Naive B cell (primary cell): ENCODE data around the gene SDHB. TPM values are rescaled to one million over a fixed set of nuclear protein-coding genes. Genes with fewer than 3 reads are reported as not detected.

ENCODE experiments used
- ATAC-seq, 2 donors: fragments of 150-1000 bp; cut with Tn5 transposase; 2 replicates each; pipeline ENCODE4 v1.10.0; 2021; ENCODE audit warnings: low read depth in 2 of 2, mild to moderate bottlenecking in 2 of 2, moderate library complexity in 2 of 2
- DNase-seq: peaks from one replicate; pipeline ENCODE4 v3.0.0; 2022
- H3K27ac Mint-ChIP-seq, 6 donors: one replicate each; pipeline ENCODE4 v1.8.0; 2020 to 2022; ENCODE audit warnings: mild to moderate bottlenecking in 6 of 6, mixed read lengths in 6 of 6, moderate library complexity in 5 of 6, inconsistent platforms in 2 of 6
- H3K27me3 Mint-ChIP-seq, 3 donors: one replicate each; pipeline ENCODE4 v1.8.0; 2021 to 2022; ENCODE audit warnings: mixed read lengths in 3 of 3, mild to moderate bottlenecking in 1 of 3
- H3K36me3 Mint-ChIP-seq, 2 donors: one replicate each; pipeline ENCODE4 v1.8.0; 2020 to 2022; ENCODE audit warnings: mixed read lengths in 2 of 2, inconsistent platforms in 1 of 2, mild to moderate bottlenecking in 1 of 2
- H3K4me1 Mint-ChIP-seq, 3 donors: one replicate each; pipeline ENCODE4 v1.8.0; 2020 to 2022; ENCODE audit warnings: mixed read lengths in 3 of 3, inconsistent platforms in 1 of 3, mild to moderate bottlenecking in 1 of 3, moderate library complexity in 1 of 3
- H3K4me3 Mint-ChIP-seq, 8 donors: one replicate each; pipeline ENCODE4 v1.8.0; 2020 to 2022; ENCODE audit warnings: mild to moderate bottlenecking in 8 of 8, mixed read lengths in 8 of 8, moderate library complexity in 8 of 8, inconsistent platforms in 2 of 8
- H3K9me3 Mint-ChIP-seq, 7 donors: one replicate each; pipeline ENCODE4 v1.8.0; 2020 to 2022; ENCODE audit warnings: mixed read lengths in 7 of 7, mild to moderate bottlenecking in 5 of 7, inconsistent platforms in 2 of 7, moderate library complexity in 1 of 7
- polyA plus RNA-seq, 6 donors: library from polyadenylated mRNA; unstranded; fragments of 300-500 nt; fragmentation: Illumina TruSeq; gene quantifications; one replicate each; pipeline ENCODE4 v1.2.3, GENCODE V29; 2021; ENCODE audit warnings: low read depth in 6 of 6

The SDHB gene
- polyA plus RNA-seq, 6 donors from 2014 or later, result 133 to 248 (median 150) TPM

GRCh38 chr1:17086751-17087150, 32.9 kb upstream of the SDHB start:
- H3K36me3 Mint-ChIP-seq, result no peaks in the 10 kb centered on the region

GRCh38 chr1:17084787-17085186, 31.0 kb upstream of the SDHB start:
- no peaks in the 10 kb centered on the region for H3K9me3 Mint-ChIP-seq
- H3K27me3 Mint-ChIP-seq, result peaks cover 0 to 4% (median 0%) of the 10 kb centered on the region in 3 donors
- no peaks in the 10 kb centered on the region for H3K4me1 Mint-ChIP-seq
- H3K27ac Mint-ChIP-seq, result no peak overlapping the region
- DNase-seq, result no peak
- H3K36me3 Mint-ChIP-seq, result no peaks in the 10 kb centered on the region
- H3K4me3 Mint-ChIP-seq, result no peak overlapping the region
- no peak for ATAC-seq

More at GRCh38 chr1:17086751-17087150, 32.9 kb upstream of the SDHB start:
- no peak for DNase-seq
- peaks cover 0 to 2% (median 0%) of the 10 kb centered on the region in 7 donors for H3K9me3 Mint-ChIP-seq
- H3K4me3 Mint-ChIP-seq, result no peak overlapping the region
- H3K27me3 Mint-ChIP-seq, result peaks cover 0 to 4% (median 0%) of the 10 kb centered on the region in 3 donors
- ATAC-seq, result no peak
- H3K27ac Mint-ChIP-seq, result no peak overlapping the region
- H3K4me1 Mint-ChIP-seq, result no peaks in the 10 kb centered on the region

GRCh38 chr1:17082761-17083160, 28.9 kb upstream of the SDHB start:
- no peak for ATAC-seq
- Mint-ChIP-seq H3K4me1 (no peaks in the 10 kb centered on the region), H3K9me3 (no peaks in the 10 kb centered on the region), H3K27me3 (peaks cover 0 to 4% (median 0%) of the 10 kb centered on the region in 3 donors), H3K4me3 (no peak overlapping the region), H3K36me3 (no peaks in the 10 kb centered on the region), H3K27ac (no peak overlapping the region)
- no peak for DNase-seq

GRCh38 chr1:17081439-17081838, 27.6 kb upstream of the SDHB start:
- ATAC-seq (no peak), DNase-seq (no peak)
- no peaks in the 10 kb centered on the region for H3K36me3 Mint-ChIP-seq
- H3K27ac Mint-ChIP-seq, result no peak overlapping the region
- H3K4me3 Mint-ChIP-seq, result no peak overlapping the region
- no peaks in the 10 kb centered on the region for H3K4me1 Mint-ChIP-seq
- peaks cover 0 to 12% (median 0%) of the 10 kb centered on the region in 3 donors for H3K27me3 Mint-ChIP-seq
- H3K9me3 Mint-ChIP-seq, result no peaks in the 10 kb centered on the region

- Mint-ChIP-seq H3K9me3 (no peaks in the 10 kb centered on the region), H3K4me3 (no peak overlapping the region), H3K27ac (no peak overlapping the region), H3K4me1 (no peaks in the 10 kb centered on the region), H3K36me3 (no peaks in the 10 kb centered on the region), H3K27me3 (peaks cover 0 to 12% (median 0%) of the 10 kb centered on the region in 3 donors)
- DNase-seq, result no peak
- ATAC-seq, result no peak
Observed at GRCh38 chr1:17080880-17081279, 27.0 kb upstream of the SDHB start.

GRCh38 chr1:17080085-17080759, 26.4 kb upstream of the SDHB start:
- Mint-ChIP-seq H3K27ac (no peak overlapping the region), H3K36me3 (peaks cover 0 to 6% of the 10 kb centered on the region in 2 donors), H3K9me3 (peaks cover 0 to 5% (median 3%) of the 10 kb centered on the region in 7 donors), H3K4me1 (no peaks in the 10 kb centered on the region), H3K27me3 (peaks cover 0 to 12% (median 0%) of the 10 kb centered on the region in 3 donors), H3K4me3 (no peak overlapping the region)
- DNase-seq (no peak), ATAC-seq (no peak)

- no peak overlapping the region for H3K27ac Mint-ChIP-seq
- no peak overlapping the region for H3K4me3 Mint-ChIP-seq
- H3K9me3 Mint-ChIP-seq, result peaks cover 0 to 8% (median 3%) of the 10 kb centered on the region in 7 donors
- ATAC-seq, result no peak
- no peaks in the 10 kb centered on the region for H3K4me1 Mint-ChIP-seq
- peaks cover 0 to 7% of the 10 kb centered on the region in 2 donors for H3K36me3 Mint-ChIP-seq
- DNase-seq, result no peak
- H3K27me3 Mint-ChIP-seq, result peaks cover 0 to 12% (median 0%) of the 10 kb centered on the region in 3 donors
Observed at GRCh38 chr1:17078991-17079868, 25.4 kb upstream of the SDHB start.

- ATAC-seq (no peak), DNase-seq (no peak)
- Mint-ChIP-seq H3K27ac (peak overlapping the region in 1 of 6 donors; percentile 33), H3K4me1 (no peaks in the 10 kb centered on the region), H3K27me3 (peaks cover 0 to 15% (median 0%) of the 10 kb centered on the region in 3 donors), H3K4me3 (no peak overlapping the region), H3K9me3 (peaks cover 0 to 8% (median 3%) of the 10 kb centered on the region in 7 donors), H3K36me3 (peaks cover 0 to 7% of the 10 kb centered on the region in 2 donors)
Observed at GRCh38 chr1:17075470-17076255, 21.8 kb upstream of the SDHB start.

- Mint-ChIP-seq H3K27ac (no peak overlapping the region), H3K4me3 (no peak overlapping the region)
Observed at GRCh38 chr1:17071794-17072193, 18.0 kb upstream of the SDHB start.

GRCh38 chr1:17070163-17070525, 16.3 kb upstream of the SDHB start:
- ATAC-seq (no peak), DNase-seq (no peak)
- Mint-ChIP-seq H3K4me3 (no peak overlapping the region), H3K36me3 (peaks cover 0 to under 1% of the 10 kb centered on the region in 2 donors), H3K27me3 (peaks cover 5 to 7% (median 6%) of the 10 kb centered on the region in 3 donors), H3K4me1 (no peaks in the 10 kb centered on the region), H3K27ac (no peak overlapping the region), H3K9me3 (peaks cover 0 to 2% (median under 1%) of the 10 kb centered on the region in 7 donors)

More at GRCh38 chr1:17071794-17072193, 18.0 kb upstream of the SDHB start:
- H3K4me1 Mint-ChIP-seq, result no peaks in the 10 kb centered on the region
- DNase-seq (no peak), ATAC-seq (no peak)
- H3K9me3 Mint-ChIP-seq, result peaks cover 0 to 8% (median 3%) of the 10 kb centered on the region in 7 donors
- H3K36me3 Mint-ChIP-seq, result peaks cover 0 to 7% of the 10 kb centered on the region in 2 donors
- peaks cover 1 to 10% (median 7%) of the 10 kb centered on the region in 3 donors for H3K27me3 Mint-ChIP-seq

GRCh38 chr1:17069452-17070162, 15.8 kb upstream of the SDHB start:
- Mint-ChIP-seq H3K27me3 (peaks cover 5 to 7% (median 6%) of the 10 kb centered on the region in 3 donors), H3K4me3 (no peak overlapping the region), H3K4me1 (no peaks in the 10 kb centered on the region), H3K9me3 (peaks cover 0 to 6% (median 3%) of the 10 kb centered on the region in 7 donors), H3K36me3 (no peaks in the 10 kb centered on the region), H3K27ac (peak overlapping the region in 1 of 6 donors; percentile 52)
- ATAC-seq (no peak), DNase-seq (no peak)

- Mint-ChIP-seq H3K27me3 (peaks cover 5 to 7% (median 6%) of the 10 kb centered on the region in 3 donors), H3K36me3 (no peaks in the 10 kb centered on the region), H3K27ac (no peak overlapping the region), H3K9me3 (peaks cover 0 to 10% (median 3%) of the 10 kb centered on the region in 7 donors), H3K4me1 (no peaks in the 10 kb centered on the region), H3K4me3 (no peak overlapping the region)
- no peak for ATAC-seq
- DNase-seq, result no peak
Observed at GRCh38 chr1:17068789-17069188, 15.0 kb upstream of the SDHB start.
